ENCODE data around the gene MYL2. TPM values are rescaled to one million over a fixed set of nuclear protein-coding genes. Genes with fewer than 3 reads are reported as not detected.

The MYL2 gene
- total and polyA plus RNA-seq, 9 of the 15 experiments (the other 6 are each of a cell fraction or from before 2014, with no cell fraction given), result not detected

DNA sequence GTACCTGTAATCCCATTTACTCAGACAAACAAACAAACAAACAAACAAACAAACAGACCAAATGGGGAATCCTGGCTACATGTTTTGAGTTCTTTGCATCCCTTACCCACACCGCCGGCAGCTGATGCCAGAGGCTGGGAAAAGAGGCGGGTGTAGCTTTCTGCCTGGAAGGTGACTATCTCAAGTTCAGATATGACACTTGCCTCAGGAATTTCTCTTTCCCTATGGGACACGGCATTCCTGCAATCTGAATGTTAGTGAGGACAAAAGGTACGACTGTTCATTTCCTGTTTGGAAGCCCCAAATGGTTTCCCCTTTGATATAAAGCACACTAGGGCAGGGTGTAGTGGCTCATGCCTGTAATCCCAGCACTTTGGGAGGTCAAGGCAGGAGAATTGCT is 2.9 kb downstream of the MYL2 start (continued):
- TF ChIP-seq, protein P1, sequence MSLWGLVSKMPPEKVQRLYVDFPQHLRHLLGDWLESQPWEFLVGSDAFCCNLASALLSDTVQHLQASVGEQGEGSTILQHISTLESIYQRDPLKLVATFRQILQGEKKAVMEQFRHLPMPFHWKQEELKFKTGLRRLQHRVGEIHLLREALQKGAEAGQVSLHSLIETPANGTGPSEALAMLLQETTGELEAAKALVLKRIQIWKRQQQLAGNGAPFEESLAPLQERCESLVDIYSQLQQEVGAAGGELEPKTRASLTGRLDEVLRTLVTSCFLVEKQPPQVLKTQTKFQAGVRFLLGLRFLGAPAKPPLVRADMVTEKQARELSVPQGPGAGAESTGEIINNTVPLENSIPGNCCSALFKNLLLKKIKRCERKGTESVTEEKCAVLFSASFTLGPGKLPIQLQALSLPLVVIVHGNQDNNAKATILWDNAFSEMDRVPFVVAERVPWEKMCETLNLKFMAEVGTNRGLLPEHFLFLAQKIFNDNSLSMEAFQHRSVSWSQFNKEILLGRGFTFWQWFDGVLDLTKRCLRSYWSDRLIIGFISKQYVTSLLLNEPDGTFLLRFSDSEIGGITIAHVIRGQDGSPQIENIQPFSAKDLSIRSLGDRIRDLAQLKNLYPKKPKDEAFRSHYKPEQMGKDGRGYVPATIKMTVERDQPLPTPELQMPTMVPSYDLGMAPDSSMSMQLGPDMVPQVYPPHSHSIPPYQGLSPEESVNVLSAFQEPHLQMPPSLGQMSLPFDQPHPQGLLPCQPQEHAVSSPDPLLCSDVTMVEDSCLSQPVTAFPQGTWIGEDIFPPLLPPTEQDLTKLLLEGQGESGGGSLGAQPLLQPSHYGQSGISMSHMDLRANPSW (CRISPR knock-in tag; IDR thresholded peaks at IDR 0.05), result no peak
- TF ChIP-seq SREBF2 (CRISPR knock-in tag; IDR thresholded peaks at IDR 0.05) (no peak), ZNF561 (CRISPR knock-in tag; conservative IDR thresholded peaks at IDR 0.05) (no peak), ILK (tag; IDR thresholded peaks at IDR 0.05; ENCODE audit: borderline replicate concordance, low read depth) (no peak), FOXP1 (CRISPR knock-in tag; IDR thresholded peaks at IDR 0.05) (no peak)
- TF ChIP-seq, protein P2, sequence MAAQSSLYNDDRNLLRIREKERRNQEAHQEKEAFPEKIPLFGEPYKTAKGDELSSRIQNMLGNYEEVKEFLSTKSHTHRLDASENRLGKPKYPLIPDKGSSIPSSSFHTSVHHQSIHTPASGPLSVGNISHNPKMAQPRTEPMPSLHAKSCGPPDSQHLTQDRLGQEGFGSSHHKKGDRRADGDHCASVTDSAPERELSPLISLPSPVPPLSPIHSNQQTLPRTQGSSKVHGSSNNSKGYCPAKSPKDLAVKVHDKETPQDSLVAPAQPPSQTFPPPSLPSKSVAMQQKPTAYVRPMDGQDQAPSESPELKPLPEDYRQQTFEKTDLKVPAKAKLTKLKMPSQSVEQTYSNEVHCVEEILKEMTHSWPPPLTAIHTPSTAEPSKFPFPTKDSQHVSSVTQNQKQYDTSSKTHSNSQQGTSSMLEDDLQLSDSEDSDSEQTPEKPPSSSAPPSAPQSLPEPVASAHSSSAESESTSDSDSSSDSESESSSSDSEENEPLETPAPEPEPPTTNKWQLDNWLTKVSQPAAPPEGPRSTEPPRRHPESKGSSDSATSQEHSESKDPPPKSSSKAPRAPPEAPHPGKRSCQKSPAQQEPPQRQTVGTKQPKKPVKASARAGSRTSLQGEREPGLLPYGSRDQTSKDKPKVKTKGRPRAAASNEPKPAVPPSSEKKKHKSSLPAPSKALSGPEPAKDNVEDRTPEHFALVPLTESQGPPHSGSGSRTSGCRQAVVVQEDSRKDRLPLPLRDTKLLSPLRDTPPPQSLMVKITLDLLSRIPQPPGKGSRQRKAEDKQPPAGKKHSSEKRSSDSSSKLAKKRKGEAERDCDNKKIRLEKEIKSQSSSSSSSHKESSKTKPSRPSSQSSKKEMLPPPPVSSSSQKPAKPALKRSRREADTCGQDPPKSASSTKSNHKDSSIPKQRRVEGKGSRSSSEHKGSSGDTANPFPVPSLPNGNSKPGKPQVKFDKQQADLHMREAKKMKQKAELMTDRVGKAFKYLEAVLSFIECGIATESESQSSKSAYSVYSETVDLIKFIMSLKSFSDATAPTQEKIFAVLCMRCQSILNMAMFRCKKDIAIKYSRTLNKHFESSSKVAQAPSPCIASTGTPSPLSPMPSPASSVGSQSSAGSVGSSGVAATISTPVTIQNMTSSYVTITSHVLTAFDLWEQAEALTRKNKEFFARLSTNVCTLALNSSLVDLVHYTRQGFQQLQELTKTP (IDR thresholded peaks at IDR 0.05; ENCODE audit: low read depth in 1 of 2, partially characterized antibody in 2 of 2), result no peak
